Ovary (tissue), 3 donors: ENCODE results near the gene NCMAP.

Experiments
- EP300 ChIP-seq: sonication (generic); formaldehyde crosslinking; IDR thresholded peaks from one replicate; pipeline ENCODE4 v1.6.1; 2017; ENCODE audit warnings: antibody characterized with exemption
- POLR2A ChIP-seq: fragments of 450-650 bp; IDR thresholded peaks from one replicate; pipeline ENCODE4 v1.6.1; 2017; ENCODE audit warnings: antibody characterized with exemption, mild to moderate bottlenecking, moderate library complexity
- TF ChIP-seq, protein P1 (sequence below), 3 donors: fragments of 450-650 bp in 2 of 3; fragments of 200-600 bp in 1 of 3; IDR thresholded peaks; one replicate each; pipeline versions ENCODE4 v1.5.1 to v1.8.0; 2016 to 2022; ENCODE audit warnings: antibody characterized with exemption in 3 of 3, mild to moderate bottlenecking in 1 of 3
- donor health status: DM: no; HTN: no; CAD: no.

- TF ChIP-seq, protein P1, sequence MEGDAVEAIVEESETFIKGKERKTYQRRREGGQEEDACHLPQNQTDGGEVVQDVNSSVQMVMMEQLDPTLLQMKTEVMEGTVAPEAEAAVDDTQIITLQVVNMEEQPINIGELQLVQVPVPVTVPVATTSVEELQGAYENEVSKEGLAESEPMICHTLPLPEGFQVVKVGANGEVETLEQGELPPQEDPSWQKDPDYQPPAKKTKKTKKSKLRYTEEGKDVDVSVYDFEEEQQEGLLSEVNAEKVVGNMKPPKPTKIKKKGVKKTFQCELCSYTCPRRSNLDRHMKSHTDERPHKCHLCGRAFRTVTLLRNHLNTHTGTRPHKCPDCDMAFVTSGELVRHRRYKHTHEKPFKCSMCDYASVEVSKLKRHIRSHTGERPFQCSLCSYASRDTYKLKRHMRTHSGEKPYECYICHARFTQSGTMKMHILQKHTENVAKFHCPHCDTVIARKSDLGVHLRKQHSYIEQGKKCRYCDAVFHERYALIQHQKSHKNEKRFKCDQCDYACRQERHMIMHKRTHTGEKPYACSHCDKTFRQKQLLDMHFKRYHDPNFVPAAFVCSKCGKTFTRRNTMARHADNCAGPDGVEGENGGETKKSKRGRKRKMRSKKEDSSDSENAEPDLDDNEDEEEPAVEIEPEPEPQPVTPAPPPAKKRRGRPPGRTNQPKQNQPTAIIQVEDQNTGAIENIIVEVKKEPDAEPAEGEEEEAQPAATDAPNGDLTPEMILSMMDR (IDR thresholded peaks at IDR 0.05) = no peak
- no peak for TF ChIP-seq EP300
- no peak for TF ChIP-seq POLR2A
Measured at GRCh38 chr1:24605534-24606295, 49.8 kb downstream of the NCMAP start.
